ENCODE measurements around the gene GLB1L2.

GLB1L2 gene

GRCh38 chr11:134330611-134331353, 1.0 kb upstream of the GLB1L2 start:
- DNase-seq (ENCODE audit: low read depth), result no peak
- no peak for TF ChIP-seq CTCF (conservative IDR thresholded peaks at IDR 0.05; ENCODE audit: low read length)
- H3K4me3 ChIP-seq (ENCODE audit: low read length), result no peak overlapping the region

- H3K4me3 ChIP-seq (ENCODE audit: low read length), result peak overlapping the region; percentile 35; the same call in 1 of the 2 replicates
- no peak for DNase-seq (ENCODE audit: low read depth)
These were observed 422 bp downstream of the GLB1L2 start for GRCh38 chr11:134332189-134332631.

GRCh38 chr11:134332782-134333181, 994 bp downstream of the GLB1L2 start:
- H3K4me3 ChIP-seq (ENCODE audit: low read length), result no peak overlapping the region
- TF ChIP-seq CTCF (conservative IDR thresholded peaks at IDR 0.05; ENCODE audit: low read length), result no peak
- no peak for DNase-seq (ENCODE audit: low read depth)

More at GRCh38 chr11:134332189-134332631, 422 bp downstream of the GLB1L2 start:
- TF ChIP-seq CTCF (conservative IDR thresholded peaks at IDR 0.05; ENCODE audit: low read length), result no peak

- peak; percentile 1 for DNase-seq (ENCODE audit: low read depth)
- TF ChIP-seq CTCF (conservative IDR thresholded peaks at IDR 0.05; ENCODE audit: low read length), result no peak
- H3K4me3 ChIP-seq (ENCODE audit: low read length), result no peak overlapping the region
These were observed 1.5 kb downstream of the GLB1L2 start for GRCh38 chr11:134333312-134333711.

GRCh38 chr11:134333946-134334345, 2.2 kb downstream of the GLB1L2 start:
- no peak overlapping the region for H3K4me3 ChIP-seq (ENCODE audit: low read length)
- no peak for DNase-seq (ENCODE audit: low read depth)
- TF ChIP-seq CTCF (conservative IDR thresholded peaks at IDR 0.05; ENCODE audit: low read length), result no peak

GRCh38 chr11:134334796-134335571, 3.2 kb downstream of the GLB1L2 start:
- DNase-seq (ENCODE audit: low read depth), result no peak
- TF ChIP-seq CTCF (conservative IDR thresholded peaks at IDR 0.05; ENCODE audit: low read length), result no peak
- no peak overlapping the region for H3K4me3 ChIP-seq (ENCODE audit: low read length)

All from AG10803 (cell line).